HAP-1 (cell line): ENCODE measurements around the gene SLC30A5.
"Not testable (repeated sequence)": the region's sequence is repeated elsewhere in the genome, so short reads cannot be mapped to it uniquely, and the experiment has no call there.

ENCODE experiments used
- DNase-seq, 2 experiments: peaks; one replicate each; pipeline ENCODE4 v3.0.0-alpha.2; 2016 to 2020; ENCODE audit warnings: low spot score in 2 of 2
- H3K27me3 ChIP-seq: fragments of 250-450 bp; sonication (Bioruptor Pico); 2 replicates; pipeline ENCODE4 v1.5.1; 2020; ENCODE audit warnings: low read depth, mild to moderate bottlenecking, moderate library complexity
- H3K36me3 ChIP-seq: fragments of 250-450 bp; sonication (Bioruptor Pico); replicated peaks from 2 replicates; pipeline ENCODE4 v1.5.1; 2020; ENCODE audit warnings: mild to moderate bottlenecking
- H3K4me1 ChIP-seq: fragments of 250-450 bp; sonication (Bioruptor Pico); 2 replicates; pipeline ENCODE4 v1.5.1; 2020; ENCODE audit warnings: mild to moderate bottlenecking
- H3K4me3 ChIP-seq: fragments of 250-450 bp; sonication (Bioruptor Pico); 2 replicates; pipeline ENCODE4 v1.5.1; 2020; ENCODE audit warnings: mild to moderate bottlenecking, moderate library complexity
- H3K9me3 ChIP-seq: fragments of 250-450 bp; sonication (Bioruptor Pico); 2 replicates; pipeline ENCODE4 v1.5.1; 2020; ENCODE audit warnings: mild to moderate bottlenecking, moderate library complexity
- in situ Hi-C: fragments of 300-500 bp; cut with MboI; formaldehyde crosslinking; loops from 3 replicates; pipeline ENCODE4 v1.14.3; 2020; ENCODE audit warnings: low sequenced_read_pairs, inconsistent platforms, mixed read lengths

The SLC30A5 gene

DNA sequence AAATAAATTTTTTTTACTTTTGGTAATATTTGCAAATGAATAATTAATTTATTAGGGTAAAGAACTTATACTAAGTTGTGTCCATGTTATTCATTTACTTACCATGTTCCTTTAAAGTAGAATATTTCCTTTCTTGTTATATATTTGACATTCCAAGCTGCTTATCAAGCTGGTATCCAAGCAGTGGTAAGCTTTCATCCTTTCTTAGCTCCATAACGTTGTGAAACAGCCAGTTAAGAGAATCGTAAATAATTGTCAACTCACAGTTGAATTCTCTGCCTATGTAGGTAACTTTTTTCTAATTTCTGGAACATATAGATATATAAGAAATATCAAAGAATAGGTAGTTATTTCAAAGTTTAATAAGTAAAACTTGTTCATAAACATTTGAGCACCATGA lies 36.4 kb downstream of the SLC30A5 start:
- in situ Hi-C loops, result no loop called here
- no peaks in the 10 kb centered on the region for H3K27me3 ChIP-seq
- no peak overlapping the region for H3K4me3 ChIP-seq
- no peaks in the 10 kb centered on the region for H3K4me1 ChIP-seq
- no peaks in the 10 kb centered on the region for H3K9me3 ChIP-seq
- peaks cover 12% of the 10 kb centered on the region for H3K36me3 ChIP-seq
- DNase-seq, result no peak

DNA sequence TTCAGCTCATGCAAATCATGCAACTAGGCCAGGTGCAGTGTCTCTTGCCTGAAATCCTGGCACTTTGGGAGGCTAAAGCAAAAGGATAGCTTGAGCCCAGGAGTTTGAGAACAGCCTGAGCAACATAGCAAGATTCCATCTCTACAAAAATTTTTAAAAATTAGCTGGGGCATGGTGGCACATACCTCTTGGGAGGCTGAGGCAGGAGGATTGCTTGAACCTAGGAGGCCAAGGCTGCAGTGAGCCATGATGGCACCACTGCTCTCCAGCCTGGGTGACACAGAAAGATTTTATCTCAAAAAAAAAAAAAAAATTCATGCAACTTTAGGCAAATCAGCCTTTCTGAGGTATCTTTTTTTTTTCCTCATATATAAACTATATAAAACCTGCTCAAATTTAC lies 37.5 kb downstream of the SLC30A5 start:
- in situ Hi-C loops, result no loop called here
- H3K4me3 ChIP-seq, result no peak overlapping the region
- peaks cover 12% of the 10 kb centered on the region for H3K36me3 ChIP-seq

DNA sequence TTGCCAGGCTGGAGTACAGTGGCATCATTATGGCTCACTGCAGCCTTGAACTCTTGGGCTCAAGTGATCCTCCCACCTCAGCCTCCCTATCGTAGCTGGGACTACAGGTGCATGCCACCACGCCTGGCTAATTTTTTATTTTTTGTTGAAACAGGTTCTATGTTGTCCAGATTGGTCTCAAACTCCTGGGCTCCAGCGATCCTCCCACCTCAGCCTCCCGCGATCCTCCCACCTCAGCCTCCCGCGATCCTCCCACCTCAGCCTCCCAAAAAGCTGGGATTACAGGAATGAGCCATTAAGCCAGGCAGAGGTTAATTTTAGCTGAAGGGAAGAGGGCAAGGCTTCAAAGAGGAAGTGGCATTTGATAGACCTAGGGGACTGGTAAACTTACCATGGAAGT lies 40.3 kb downstream of the SLC30A5 start:
- Histone ChIP-seq H3K4me1 (peaks cover 12% of the 10 kb centered on the region), H3K36me3 (peaks cover 5% of the 10 kb centered on the region), H3K27me3 (no peaks in the 10 kb centered on the region), H3K4me3 (no peak overlapping the region), H3K9me3 (no peaks in the 10 kb centered on the region)
- no peak for DNase-seq
- in situ Hi-C loops, result no loop called here

More for the DNA sequence above, 37.5 kb downstream of the SLC30A5 start:
- H3K4me1 ChIP-seq, result peaks cover 8% of the 10 kb centered on the region
- H3K9me3 ChIP-seq, result no peaks in the 10 kb centered on the region
- H3K27me3 ChIP-seq, result no peaks in the 10 kb centered on the region
- no peak for DNase-seq

DNA sequence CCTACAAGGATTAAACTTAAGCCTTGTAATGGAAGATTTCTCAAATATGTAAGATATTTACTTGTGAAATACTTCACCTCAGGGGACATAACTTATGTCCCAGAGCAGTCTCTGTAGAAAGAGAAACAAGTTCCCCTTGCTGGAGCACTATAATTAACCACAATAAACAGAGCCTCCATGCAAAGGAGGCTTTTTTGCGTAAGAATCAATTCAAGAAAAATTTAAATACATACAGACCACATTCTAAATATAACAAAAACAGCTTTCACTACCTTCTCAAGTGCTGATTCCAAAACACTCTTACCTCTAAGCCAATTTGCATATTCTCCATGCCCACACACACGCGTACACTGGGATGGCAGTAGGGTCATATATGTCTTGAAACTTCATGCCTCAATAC lies 42.5 kb downstream of the SLC30A5 start:
- H3K36me3 ChIP-seq, result no peaks in the 10 kb centered on the region
- H3K27me3 ChIP-seq, result no peaks in the 10 kb centered on the region
- no peak overlapping the region for H3K4me3 ChIP-seq
- peak; percentile 40 to 62 for DNase-seq
- H3K9me3 ChIP-seq, result no peaks in the 10 kb centered on the region
- in situ Hi-C loops, result no loop called here
- H3K4me1 ChIP-seq, result peaks cover 12% of the 10 kb centered on the region

DNA sequence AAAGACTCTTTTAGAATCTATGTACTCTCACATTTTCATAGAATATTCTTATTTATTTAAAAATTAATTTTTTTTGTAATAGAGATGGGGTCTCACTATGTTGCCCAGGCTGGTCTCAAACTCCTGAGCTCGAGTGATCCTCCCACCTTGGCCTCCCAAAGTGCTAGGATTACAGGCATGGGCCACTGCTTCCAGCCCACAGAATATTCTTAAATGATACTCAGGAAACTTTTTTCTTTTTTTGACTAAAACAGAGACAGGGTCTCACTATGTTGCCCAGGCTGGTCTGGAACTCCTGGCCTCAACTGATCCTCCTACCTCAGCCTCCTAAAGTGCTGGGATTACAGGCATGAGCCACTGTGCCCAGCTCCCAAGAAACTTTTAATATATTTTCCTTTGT lies 43.4 kb downstream of the SLC30A5 start:
- H3K36me3 ChIP-seq, DNase-seq, H3K4me3 ChIP-seq, H3K27me3 ChIP-seq, in situ Hi-C loops, H3K9me3 ChIP-seq: not testable (repeated sequence)
- H3K4me1 ChIP-seq, result peaks cover 12% of the 10 kb centered on the region

DNA sequence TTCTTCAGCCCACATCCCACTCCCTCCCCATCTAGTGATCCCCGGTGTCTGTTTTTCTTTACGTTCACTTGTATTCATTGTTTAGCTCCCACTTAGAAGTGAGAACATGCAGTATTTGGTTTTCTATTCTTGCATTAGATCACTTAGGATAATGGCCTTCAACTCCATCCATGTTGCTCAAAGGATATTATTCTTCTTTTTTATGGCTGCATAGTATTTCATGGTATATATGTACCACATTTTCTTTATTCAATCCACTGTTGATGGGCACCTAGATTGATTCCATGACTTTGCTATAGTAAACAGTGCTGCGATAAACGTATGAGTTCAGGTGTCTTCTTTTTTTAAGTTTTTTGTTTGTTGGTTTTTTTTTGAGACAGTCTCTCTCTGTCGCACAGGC lies 44.0 kb downstream of the SLC30A5 start:
- Histone ChIP-seq H3K36me3 (no peaks in the 10 kb centered on the region), H3K27me3 (no peaks in the 10 kb centered on the region), H3K4me1 (peaks cover 12% of the 10 kb centered on the region), H3K9me3 (no peaks in the 10 kb centered on the region), H3K4me3 (no peak overlapping the region)
- DNase-seq, result no peak
- in situ Hi-C loops, result no loop called here

DNA sequence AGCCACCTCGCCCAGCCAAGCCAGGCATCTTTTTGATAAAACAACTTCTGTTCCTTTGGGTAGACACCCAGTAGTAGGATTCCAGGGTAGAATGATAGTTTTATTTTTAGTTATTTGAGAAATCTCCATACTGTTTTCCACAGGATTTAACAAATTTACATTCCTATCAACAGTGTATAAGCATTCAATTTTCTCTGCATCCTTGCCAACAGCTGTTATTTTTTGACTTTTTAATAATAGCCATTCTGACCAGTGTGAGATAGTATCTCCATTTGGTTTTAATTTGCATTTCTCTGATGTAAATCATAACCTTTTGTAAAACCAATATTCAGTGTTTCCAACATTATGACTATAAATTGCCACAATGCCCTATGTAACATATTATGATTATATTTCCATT lies 45.0 kb downstream of the SLC30A5 start:
- Histone ChIP-seq H3K4me3 (no peak overlapping the region), H3K4me1 (peaks cover 12% of the 10 kb centered on the region), H3K36me3 (peaks cover 3% of the 10 kb centered on the region; the same call in 1 of the 2 replicates), H3K27me3 (no peaks in the 10 kb centered on the region), H3K9me3 (peaks cover 6% of the 10 kb centered on the region)
- no peak for DNase-seq
- in situ Hi-C loops, result no loop called here

DNA sequence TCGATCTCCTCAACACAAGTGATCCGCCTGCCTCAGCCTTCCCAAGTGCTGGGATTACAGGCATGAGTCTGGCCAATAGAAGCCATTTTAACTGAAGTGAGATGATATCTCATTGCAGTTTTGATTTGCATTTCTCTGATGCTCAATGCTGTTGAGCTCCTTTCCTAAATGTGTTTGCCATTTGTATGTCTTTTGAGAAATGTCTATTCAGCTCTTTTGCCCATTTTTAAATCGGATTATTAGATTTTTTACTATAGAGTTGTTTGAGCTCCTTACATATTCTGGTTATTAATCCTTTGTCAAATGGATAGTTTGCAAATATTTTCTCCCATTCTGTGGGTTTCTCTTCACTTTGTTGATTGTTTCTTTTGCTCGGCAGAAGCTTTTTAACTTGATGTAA lies 46.4 kb downstream of the SLC30A5 start:
- in situ Hi-C loops, H3K4me3 ChIP-seq, DNase-seq, H3K27me3 ChIP-seq, H3K36me3 ChIP-seq, H3K9me3 ChIP-seq: not testable (repeated sequence)
- H3K4me1 ChIP-seq, result peaks cover 12% of the 10 kb centered on the region

DNA sequence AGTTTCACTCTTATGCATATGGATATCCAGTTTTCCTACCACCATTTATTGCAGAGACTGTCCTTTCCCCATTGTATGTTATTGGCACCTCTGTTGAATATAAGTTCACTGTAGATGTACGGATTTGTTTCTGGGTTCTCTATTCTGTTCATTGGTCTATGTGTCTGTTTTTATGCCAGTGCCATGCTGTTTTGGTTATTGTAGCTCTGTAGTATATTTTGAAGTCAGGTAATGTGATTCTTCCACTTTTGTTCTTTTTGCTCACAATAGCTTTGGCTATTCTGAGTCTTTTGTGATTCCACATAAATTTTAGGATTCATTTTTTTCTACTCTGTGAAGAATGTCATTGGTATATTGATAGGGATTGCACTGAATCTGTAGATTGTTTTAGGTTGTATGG lies 47.0 kb downstream of the SLC30A5 start:
- Histone ChIP-seq H3K27me3 (no peaks in the 10 kb centered on the region), H3K4me3 (no peak overlapping the region), H3K4me1 (peaks cover 7% of the 10 kb centered on the region), H3K9me3 (peaks cover 6% of the 10 kb centered on the region), H3K36me3 (peaks cover 3% of the 10 kb centered on the region; the same call in 1 of the 2 replicates)
- in situ Hi-C loops, result no loop called here
- no peak for DNase-seq

DNA sequence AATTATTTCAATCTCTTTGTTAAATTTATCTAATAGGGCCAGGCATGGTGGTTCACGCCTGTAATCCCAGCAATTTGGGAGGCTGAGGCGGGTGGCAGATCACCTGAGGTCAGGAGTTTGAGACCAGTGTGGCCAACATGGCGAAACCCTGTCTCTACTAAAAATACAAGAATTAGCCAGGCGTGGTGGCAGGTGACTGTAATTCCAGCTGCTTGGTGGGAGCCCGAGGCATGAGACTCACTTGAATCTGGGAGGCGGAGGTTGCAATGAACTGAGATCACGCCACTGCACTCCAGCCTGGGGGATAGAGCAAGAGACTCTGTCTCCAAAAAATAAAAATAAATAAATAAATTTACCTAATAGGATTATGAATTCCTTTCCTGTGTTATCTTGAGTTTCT lies 54.8 kb downstream of the SLC30A5 start:
- H3K36me3 ChIP-seq, H3K4me3 ChIP-seq, H3K4me1 ChIP-seq, H3K27me3 ChIP-seq, in situ Hi-C loops, DNase-seq, H3K9me3 ChIP-seq: not testable (repeated sequence)

DNA sequence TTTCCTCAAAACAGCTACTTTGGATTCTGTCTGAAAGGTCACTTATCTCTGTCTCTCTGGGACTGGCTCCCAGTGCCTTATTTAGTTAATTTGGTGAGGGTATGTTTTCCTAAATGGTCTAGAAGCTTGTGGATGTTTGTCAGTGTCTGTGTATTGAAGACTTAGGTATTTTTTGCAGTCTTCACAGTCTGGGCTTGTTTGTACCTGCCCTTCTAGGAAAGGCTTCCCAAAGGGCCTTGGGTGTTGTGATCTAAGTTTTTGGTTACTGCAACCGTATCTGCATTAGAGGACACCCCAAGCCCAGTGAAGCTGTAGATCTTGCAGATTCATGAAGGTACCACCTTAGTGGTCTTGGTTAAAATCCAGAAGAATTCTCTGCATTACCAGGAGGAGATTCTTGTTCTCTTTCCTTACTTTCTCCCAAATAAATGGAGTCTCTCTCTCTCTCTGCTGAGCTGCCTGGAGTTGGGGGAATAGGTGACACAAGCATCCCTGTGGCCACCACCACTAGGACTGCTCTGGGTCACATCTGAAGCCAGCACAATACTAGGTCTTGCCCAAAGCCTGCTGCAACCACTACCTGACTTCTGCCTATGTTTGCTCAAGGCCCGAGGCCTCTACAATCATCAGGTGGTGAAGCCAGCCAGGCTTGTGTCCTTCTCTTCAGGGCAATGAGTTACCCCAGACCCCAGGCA lies 55.3 kb downstream of the SLC30A5 start:
- no peak for DNase-seq
- H3K4me3 ChIP-seq, result no peak overlapping the region
- H3K27me3 ChIP-seq, result no peaks in the 10 kb centered on the region
- no peaks in the 10 kb centered on the region for H3K9me3 ChIP-seq
- in situ Hi-C loops, result no loop called here
- no peaks in the 10 kb centered on the region for H3K4me1 ChIP-seq
- no peaks in the 10 kb centered on the region for H3K36me3 ChIP-seq

DNA sequence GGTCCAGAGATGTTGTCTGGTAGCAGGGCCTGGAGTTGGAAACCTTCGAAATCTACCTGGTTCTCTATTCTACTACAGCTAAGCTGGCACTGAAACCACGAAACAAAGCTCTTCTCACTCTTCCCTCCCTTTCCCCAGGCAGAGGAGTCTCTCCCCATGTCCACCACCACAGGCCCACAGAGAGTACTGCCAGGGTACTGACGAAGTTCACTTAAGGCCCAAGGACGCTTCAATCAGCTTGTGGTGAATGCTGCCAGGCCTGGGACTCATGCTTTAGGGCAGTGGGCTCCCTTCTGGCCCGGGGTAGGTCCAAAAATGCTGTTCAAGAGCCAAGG lies 55.8 kb downstream of the SLC30A5 start:
- no peak for DNase-seq
- H3K36me3 ChIP-seq, result no peaks in the 10 kb centered on the region
- H3K4me1 ChIP-seq, result no peaks in the 10 kb centered on the region
- in situ Hi-C loops, result no loop called here
- H3K9me3 ChIP-seq, result no peaks in the 10 kb centered on the region
- H3K27me3 ChIP-seq, result no peaks in the 10 kb centered on the region
- H3K4me3 ChIP-seq, result no peak overlapping the region

DNA sequence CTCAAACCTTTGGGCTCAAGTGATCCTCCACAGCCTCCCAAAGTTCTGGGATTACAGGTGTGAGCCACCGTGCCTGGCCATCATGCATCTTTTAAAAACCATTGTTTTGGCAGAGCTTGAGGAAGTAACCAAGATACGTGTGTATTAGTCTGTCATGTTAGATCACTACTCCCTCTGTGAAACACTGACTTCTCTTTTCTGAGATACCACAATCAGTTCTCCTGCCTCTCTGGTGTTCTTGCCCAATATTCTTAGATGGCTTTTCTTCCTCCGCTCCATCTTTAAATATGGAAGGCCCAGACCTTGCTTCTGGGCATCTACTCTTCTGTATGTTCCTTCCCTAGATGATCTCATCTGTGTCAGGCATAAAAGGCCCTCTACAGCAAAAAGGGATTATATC lies 58.9 kb downstream of the SLC30A5 start:
- no peak for DNase-seq
- no peaks in the 10 kb centered on the region for H3K9me3 ChIP-seq
- no peaks in the 10 kb centered on the region for H3K27me3 ChIP-seq
- H3K4me1 ChIP-seq, result no peaks in the 10 kb centered on the region
- in situ Hi-C loops, result no loop called here
- no peaks in the 10 kb centered on the region for H3K36me3 ChIP-seq
- H3K4me3 ChIP-seq, result no peak overlapping the region

DNA sequence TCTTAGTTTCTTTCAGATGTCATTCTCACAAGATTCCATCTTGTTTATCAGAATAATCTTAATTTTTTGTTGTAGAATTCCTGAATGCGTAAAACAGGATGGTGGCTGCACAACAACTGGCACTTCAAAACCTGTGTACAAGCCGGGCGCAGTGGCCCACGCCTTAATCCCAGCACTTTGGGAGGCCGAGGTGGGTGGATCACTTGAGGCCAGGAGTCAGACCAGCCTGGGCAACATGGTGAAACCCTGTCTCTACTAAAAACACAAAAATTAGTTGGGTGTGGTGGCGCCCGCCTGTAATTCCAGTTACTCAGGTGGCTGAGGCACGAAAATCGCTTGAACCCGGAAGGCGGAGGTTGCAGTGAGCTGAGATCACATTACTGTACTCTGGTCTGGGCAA lies 62.6 kb downstream of the SLC30A5 start:
- Histone ChIP-seq H3K9me3 (no peaks in the 10 kb centered on the region), H3K4me3 (no peak overlapping the region), H3K36me3 (no peaks in the 10 kb centered on the region), H3K4me1 (no peaks in the 10 kb centered on the region), H3K27me3 (no peaks in the 10 kb centered on the region)
- in situ Hi-C loops, result no loop called here
- no peak for DNase-seq

DNA sequence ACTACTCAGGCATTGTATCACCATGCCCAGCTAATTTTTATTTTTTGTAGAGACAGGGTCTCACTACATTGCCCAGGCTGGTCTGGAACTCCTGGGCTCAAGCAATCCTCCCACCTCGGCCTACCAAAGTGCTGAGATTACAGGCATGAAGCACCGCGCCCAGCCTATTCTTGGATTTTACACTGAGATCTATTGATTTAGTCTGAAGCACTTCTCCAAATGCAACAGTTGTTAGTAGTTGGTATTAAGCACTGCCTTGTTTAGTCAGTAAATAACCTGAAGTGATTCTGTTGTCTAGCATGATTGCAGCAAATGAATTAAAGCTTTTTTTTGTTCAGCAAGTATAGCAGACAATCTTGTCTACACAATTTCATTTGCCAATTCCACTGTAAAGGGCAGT lies 64.2 kb downstream of the SLC30A5 start:
- no peaks in the 10 kb centered on the region for H3K36me3 ChIP-seq
- in situ Hi-C loops, result no loop called here

More for the DNA sequence above, 64.2 kb downstream of the SLC30A5 start:
- no peak for DNase-seq
- no peak overlapping the region for H3K4me3 ChIP-seq
- H3K9me3 ChIP-seq, result no peaks in the 10 kb centered on the region
- H3K27me3 ChIP-seq, result no peaks in the 10 kb centered on the region
- no peaks in the 10 kb centered on the region for H3K4me1 ChIP-seq
